Gastroesophageal sphincter (tissue), 4 donors: ENCODE results near the gene SV2B. TPM values are rescaled to one million over a fixed set of nuclear protein-coding genes. Genes with fewer than 3 reads are reported as not detected.

Experiments
- ATAC-seq: fragments of 150-250 bp; one replicate; pipeline ENCODE4 v1.9.1; 2016; ENCODE audit warnings: mild to moderate bottlenecking, moderate library complexity
- H3K27ac ChIP-seq, 4 donors: fragments of 200-600 bp; sonication (generic) in 3 of 4; 1 replicate in 3 of 4; 2 replicates in 1 of 4; pipeline ENCODE4 v1.5.1; 2016 to 2019
- H3K27me3 ChIP-seq: fragments of 200-600 bp; sonication (generic); one replicate; pipeline ENCODE4 v1.5.1; 2019
- H3K36me3 ChIP-seq, 2 donors: fragments of 200-600 bp; sonication (generic); one replicate each; pipeline ENCODE4 v1.5.1; 2019; ENCODE audit warnings: control low read depth in 1 of 2
- H3K4me1 ChIP-seq, 3 donors: fragments of 200-600 bp; sonication (generic); 1 replicate in 2 of 3; 2 replicates in 1 of 3; pipeline ENCODE4 v1.5.1; 2016 to 2019; ENCODE audit warnings: control low read depth in 2 of 3
- H3K4me3 ChIP-seq, 2 donors: fragments of 200-600 bp; sonication (generic); one replicate each; pipeline ENCODE4 v1.5.1; 2019; ENCODE audit warnings: mild to moderate bottlenecking in 1 of 2, moderate library complexity in 1 of 2
- H3K9me3 ChIP-seq, 3 donors: fragments of 200-600 bp; sonication (generic); one replicate each; pipeline ENCODE4 v1.5.1; 2017 to 2019; ENCODE audit warnings: control low read depth in 2 of 3
- EP300 ChIP-seq: sonication (generic); formaldehyde crosslinking; IDR thresholded peaks from one replicate; pipeline ENCODE4 v1.6.1; 2017; ENCODE audit warnings: antibody characterized with exemption, mild to moderate bottlenecking
- POLR2A ChIP-seq, 2 donors: fragments of 450-650 bp; IDR thresholded peaks; one replicate each; pipeline ENCODE4 v1.6.1; 2017; ENCODE audit warnings: antibody characterized with exemption in 2 of 2, mild to moderate bottlenecking in 2 of 2, moderate library complexity in 1 of 2
- POLR2AphosphoS5 ChIP-seq: sonication (generic); formaldehyde crosslinking; IDR thresholded peaks from one replicate; pipeline ENCODE4 v1.6.1; 2017; ENCODE audit warnings: antibody characterized with exemption
- WGBS, 2 donors: methylation state at CpG; one replicate each; pipeline ENCODE4 v1.1.5; 2018; ENCODE audit warnings: low coverage in 1 of 2; 5-methylcytosine and 5-hydroxymethylcytosine counted together
- total RNA-seq, 4 donors: library from RNA; depleted of rRNA; stranded (reverse); fragments of >200 nt; gene quantifications; one replicate each; pipeline ENCODE4 v1.1.0, GENCODE V29; 2016
- TF ChIP-seq, protein P1 (sequence below), 4 experiments: fragments of 200-600 bp in 2 of 4; fragments of 450-650 bp in 2 of 4; sonication (generic) in 1 of 4; IDR thresholded peaks; one replicate each; pipeline ENCODE4 v1.5.1; 2017 to 2019; ENCODE audit warnings: antibody characterized with exemption in 4 of 4, mild to moderate bottlenecking in 2 of 4, moderate library complexity in 2 of 4

SV2B gene
- total RNA-seq, 4 donors from 2014 or later, result 0.16 to 4.1 (median 1.1) TPM

- H3K27ac ChIP-seq, result no peak overlapping the region
- H3K4me3 ChIP-seq, result no peak overlapping the region
- no peaks in the 10 kb centered on the region for H3K4me1 ChIP-seq
- ATAC-seq, result no peak
- WGBS, 2 donors, result 90 to 92% methylated on average over 6 of the region's 6 CpGs
- H3K27me3 ChIP-seq, result peaks cover 27% of the 10 kb centered on the region
- H3K9me3 ChIP-seq, result no peaks in the 10 kb centered on the region
- no peaks in the 10 kb centered on the region for H3K36me3 ChIP-seq
- TF ChIP-seq, protein P1, sequence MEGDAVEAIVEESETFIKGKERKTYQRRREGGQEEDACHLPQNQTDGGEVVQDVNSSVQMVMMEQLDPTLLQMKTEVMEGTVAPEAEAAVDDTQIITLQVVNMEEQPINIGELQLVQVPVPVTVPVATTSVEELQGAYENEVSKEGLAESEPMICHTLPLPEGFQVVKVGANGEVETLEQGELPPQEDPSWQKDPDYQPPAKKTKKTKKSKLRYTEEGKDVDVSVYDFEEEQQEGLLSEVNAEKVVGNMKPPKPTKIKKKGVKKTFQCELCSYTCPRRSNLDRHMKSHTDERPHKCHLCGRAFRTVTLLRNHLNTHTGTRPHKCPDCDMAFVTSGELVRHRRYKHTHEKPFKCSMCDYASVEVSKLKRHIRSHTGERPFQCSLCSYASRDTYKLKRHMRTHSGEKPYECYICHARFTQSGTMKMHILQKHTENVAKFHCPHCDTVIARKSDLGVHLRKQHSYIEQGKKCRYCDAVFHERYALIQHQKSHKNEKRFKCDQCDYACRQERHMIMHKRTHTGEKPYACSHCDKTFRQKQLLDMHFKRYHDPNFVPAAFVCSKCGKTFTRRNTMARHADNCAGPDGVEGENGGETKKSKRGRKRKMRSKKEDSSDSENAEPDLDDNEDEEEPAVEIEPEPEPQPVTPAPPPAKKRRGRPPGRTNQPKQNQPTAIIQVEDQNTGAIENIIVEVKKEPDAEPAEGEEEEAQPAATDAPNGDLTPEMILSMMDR (IDR thresholded peaks at IDR 0.05), result no peak
- TF ChIP-seq POLR2A (IDR thresholded peaks at IDR 0.05) (no peak), POLR2AphosphoS5 (no peak), EP300 (no peak)
These were observed 190.5 kb downstream of the SV2B start for GRCh38 chr15:91290553-91290952.

DNA sequence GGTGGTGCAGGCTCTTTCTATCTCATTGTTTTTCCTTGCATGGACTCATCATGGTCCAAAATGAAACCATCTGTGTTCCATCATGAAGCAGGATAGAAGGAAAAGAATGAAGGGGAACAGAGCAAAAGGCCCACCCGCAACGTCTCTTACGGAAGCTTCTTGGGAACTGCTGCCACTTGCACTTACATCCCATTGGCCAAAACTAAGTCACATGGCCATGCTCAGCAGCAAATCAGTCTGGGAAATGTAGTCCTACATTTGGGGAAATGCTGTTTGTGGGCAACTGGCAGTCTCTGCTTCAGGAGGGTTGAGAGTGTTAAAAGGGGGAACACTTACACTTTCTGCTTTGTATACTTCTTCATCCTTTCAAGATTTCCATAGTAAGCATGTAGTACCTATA lies 191.6 kb downstream of the SV2B start:
- Histone ChIP-seq H3K4me1 (no peaks in the 10 kb centered on the region), H3K27me3 (peaks cover 37% of the 10 kb centered on the region), H3K36me3 (no peaks in the 10 kb centered on the region), H3K4me3 (no peak overlapping the region), H3K9me3 (no peaks in the 10 kb centered on the region), H3K27ac (no peak overlapping the region)
- 27 to 43% methylated on average over 2 to 3 of the region's 3 CpGs for WGBS, 2 donors
- no peak for TF ChIP-seq EP300
- TF ChIP-seq, protein P1 (IDR thresholded peaks at IDR 0.05), result no peak
- TF ChIP-seq POLR2AphosphoS5, result no peak
- no peak for TF ChIP-seq POLR2A (IDR thresholded peaks at IDR 0.05)
- ATAC-seq, result no peak

DNA sequence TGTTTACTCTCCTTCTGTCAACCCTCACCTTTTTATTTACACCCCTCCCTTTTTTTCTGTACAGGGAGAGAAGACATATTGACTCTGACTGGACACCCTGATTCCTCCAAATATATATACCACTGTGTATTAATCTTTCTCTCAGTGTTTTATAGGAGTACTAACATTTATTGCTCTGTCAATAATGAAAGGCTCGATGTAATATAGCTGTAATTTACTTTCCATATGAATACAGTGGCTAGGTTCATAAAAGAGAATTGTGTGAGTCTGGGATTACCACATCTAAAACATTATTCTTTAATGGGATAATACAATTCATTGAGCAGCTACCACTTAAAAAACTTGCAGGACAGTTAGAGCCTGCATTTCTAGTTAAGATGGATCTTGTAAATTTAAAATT lies 194.3 kb downstream of the SV2B start:
- Histone ChIP-seq H3K4me3 (no peak overlapping the region), H3K9me3 (no peaks in the 10 kb centered on the region), H3K27me3 (peaks cover 37% of the 10 kb centered on the region), H3K27ac (no peak overlapping the region), H3K36me3 (no peaks in the 10 kb centered on the region), H3K4me1 (no peaks in the 10 kb centered on the region)
- ATAC-seq, result no peak
- TF ChIP-seq, protein P1 (IDR thresholded peaks at IDR 0.05), result no peak
- no peak for TF ChIP-seq EP300
- no peak for TF ChIP-seq POLR2AphosphoS5
- no peak for TF ChIP-seq POLR2A (IDR thresholded peaks at IDR 0.05)
- WGBS, 2 donors, result 67 to 100% methylated on average over 1 of the region's 1 CpG

GRCh38 chr15:91294795-91295194 lies 194.7 kb downstream of the SV2B start:
- ATAC-seq, result no peak
- Histone ChIP-seq H3K27ac (no peak overlapping the region), H3K4me1 (no peaks in the 10 kb centered on the region), H3K4me3 (no peak overlapping the region), H3K27me3 (peaks cover 40% of the 10 kb centered on the region), H3K9me3 (no peaks in the 10 kb centered on the region), H3K36me3 (no peaks in the 10 kb centered on the region)
- 47 to 77% methylated on average over 4 to 5 of the region's 5 CpGs for WGBS, 2 donors
- TF ChIP-seq EP300 (no peak), POLR2A (IDR thresholded peaks at IDR 0.05) (no peak), POLR2AphosphoS5 (no peak)
- TF ChIP-seq, protein P1 (IDR thresholded peaks at IDR 0.05), result no peak

- H3K36me3 ChIP-seq, result no peaks in the 10 kb centered on the region
- 60 to 68% methylated on average over 6 of the region's 6 CpGs for WGBS, 2 donors
- peaks cover 40% of the 10 kb centered on the region for H3K27me3 ChIP-seq
- no peak overlapping the region for H3K27ac ChIP-seq
- no peaks in the 10 kb centered on the region for H3K9me3 ChIP-seq
- ATAC-seq, result no peak
- no peak overlapping the region for H3K4me3 ChIP-seq
- TF ChIP-seq EP300 (no peak), POLR2A (IDR thresholded peaks at IDR 0.05) (no peak), POLR2AphosphoS5 (no peak)
- TF ChIP-seq, protein P1 (IDR thresholded peaks at IDR 0.05), result no peak
- peaks cover 0 to 4% (median 0%) of the 10 kb centered on the region in 3 donors for H3K4me1 ChIP-seq
These were observed 198.0 kb downstream of the SV2B start for GRCh38 chr15:91298101-91298500.
